HG02763 (cell line): ENCODE measurements around the gene PISD.

ENCODE experiments used
- ATAC-seq: cut with Tn5 transposase; IDR thresholded peaks from one replicate; pipeline ENCODE4 v1.9.1; 2021; ENCODE audit warnings: mild to moderate bottlenecking, moderate library complexity; ENCODE audit not compliant: unreplicated experiment

PISD gene

DNA sequence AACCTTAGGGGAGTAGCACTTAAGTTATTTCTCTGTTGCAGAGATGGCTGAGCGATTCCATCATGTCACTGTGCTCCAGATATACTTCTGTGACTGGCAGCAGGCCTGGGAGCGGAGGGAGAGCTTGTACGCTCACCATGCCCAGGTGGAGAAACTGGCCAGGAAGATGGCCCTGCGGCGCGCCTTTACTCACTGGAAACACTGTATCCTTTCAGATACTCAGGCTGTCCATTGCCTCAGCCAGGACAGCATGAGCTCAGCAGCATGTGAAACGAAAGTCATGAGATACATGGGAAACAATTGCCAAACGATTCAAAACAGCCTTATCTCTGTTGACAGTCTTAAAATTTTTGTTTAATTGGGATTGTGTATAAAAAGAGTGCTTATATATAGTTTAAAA, 86.8 kb downstream of the PISD start:
- ATAC-seq, result no peak

DNA sequence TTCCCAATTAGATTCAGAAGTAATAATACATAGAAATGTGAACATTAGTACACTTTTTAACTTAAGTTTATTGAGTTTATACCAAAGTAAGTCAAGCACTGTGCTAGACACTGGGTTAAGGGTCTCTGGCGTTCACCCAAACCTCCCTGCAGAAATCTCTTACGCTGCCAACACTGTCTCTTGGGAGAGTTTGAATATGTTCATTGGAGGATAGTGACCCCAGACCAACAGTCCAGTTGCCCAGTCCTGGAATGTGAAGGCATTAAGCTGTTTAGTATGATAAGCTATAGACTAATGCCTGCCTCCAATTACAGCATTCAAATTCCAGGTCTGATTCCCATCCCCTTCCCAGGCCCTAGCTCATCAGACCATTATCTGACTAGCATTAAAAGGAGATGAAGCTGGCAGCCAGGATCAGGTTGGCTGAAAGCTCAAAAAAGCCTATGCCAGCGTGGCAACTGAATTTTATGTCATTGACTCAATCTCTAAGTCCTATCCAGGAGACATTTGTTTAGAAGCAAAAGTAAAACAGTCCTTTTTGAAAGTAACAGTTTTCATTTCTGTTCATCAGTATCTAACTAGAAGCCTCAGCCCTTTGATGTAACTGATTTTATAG, 87.9 kb downstream of the PISD start:
- ATAC-seq, result no peak

DNA sequence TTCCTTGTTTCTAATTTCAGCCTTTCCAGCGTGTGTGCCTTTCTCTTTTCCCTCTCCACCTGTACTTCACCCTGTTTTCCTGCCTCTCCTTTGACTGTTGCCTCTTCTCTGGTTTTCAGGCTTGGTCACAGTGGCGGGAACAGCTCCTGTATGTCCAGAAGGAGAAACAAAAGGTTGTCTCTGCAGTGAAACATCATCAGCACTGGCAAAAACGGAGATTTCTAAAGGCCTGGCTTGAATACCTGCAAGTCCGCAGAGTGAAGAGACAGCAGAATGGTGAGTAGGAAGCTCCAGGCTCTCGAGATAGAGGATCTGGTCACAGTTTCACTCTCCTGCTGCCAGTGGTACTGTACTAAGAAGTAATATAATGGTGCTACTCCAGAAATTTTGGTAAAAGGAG, 89.1 kb downstream of the PISD start:
- no peak for ATAC-seq

DNA sequence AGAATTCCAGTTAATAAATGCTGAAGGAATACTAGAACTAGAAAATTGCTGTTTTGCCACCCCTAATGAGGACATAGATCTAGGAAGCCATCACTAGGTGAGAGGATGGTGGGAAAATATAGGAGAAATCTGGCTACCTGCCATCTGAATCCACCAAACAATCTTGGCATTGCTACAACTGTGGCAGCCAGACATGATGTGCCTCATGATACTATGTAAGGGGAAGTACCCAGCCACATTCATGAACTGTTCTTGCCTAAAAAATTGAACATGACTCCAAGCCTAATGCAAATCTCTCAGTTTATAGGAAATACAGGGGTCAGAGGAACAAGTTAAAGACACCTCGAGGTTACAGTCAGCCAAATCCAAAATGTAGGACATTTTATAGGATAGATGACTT, 92.9 kb downstream of the PISD start:
- ATAC-seq, result no peak
